DND-41 (cell line): ENCODE data around the gene HECA.

ENCODE experiments used
- ATAC-seq: fragments of 200-7000 bp; cut with Tn5 transposase; 3 replicates; pipeline ENCODE4 v1.9.1; 2021; ENCODE audit warnings: low read depth; ENCODE audit not compliant: insufficient read depth
- DNase-seq: peaks from one replicate; pipeline ENCODE4 v3.0.0-alpha.2; 2020
- H2AFZ ChIP-seq: 2 replicates; pipeline ENCODE4 v1.6.0; 2012; ENCODE audit warnings: low read depth, low read length
- H3K27ac ChIP-seq: 2 replicates; pipeline ENCODE4 v1.5.1; 2012; ENCODE audit warnings: low read length, inconsistent platforms
- H3K27me3 ChIP-seq: fragments of 200-600 bp; sonication (generic); 2 replicates; pipeline ENCODE4 v1.6.0; 2012; ENCODE audit warnings: low read length, mild to moderate bottlenecking, inconsistent platforms; ENCODE audit not compliant: insufficient read depth, poor library complexity
- H3K36me3 ChIP-seq: 2 replicates; pipeline ENCODE4 v1.5.1; 2012; ENCODE audit warnings: low read length, inconsistent platforms; ENCODE audit not compliant: insufficient read depth
- H3K4me1 ChIP-seq: 2 replicates; pipeline ENCODE4 v1.5.1; 2012; ENCODE audit warnings: mild to moderate bottlenecking, low read length; ENCODE audit not compliant: insufficient read depth
- H3K4me2 ChIP-seq: 2 replicates; pipeline ENCODE4 v1.6.0; 2012; ENCODE audit warnings: mild to moderate bottlenecking, moderate library complexity, low read length, inconsistent platforms; ENCODE audit not compliant: insufficient read depth
- H3K4me3 ChIP-seq, 2 experiments: fragments of 200-600 bp in 1 of 2; shearing (Covaris generic) in 1 of 2; 2 replicates each; pipeline ENCODE4 v1.5.1; 2012 to 2016; ENCODE audit warnings: inconsistent platforms in 2 of 2, low read length in 2 of 2, mild to moderate bottlenecking in 2 of 2, low read depth in 1 of 2, moderate library complexity in 1 of 2
- H3K79me2 ChIP-seq: 2 replicates; pipeline ENCODE4 v1.6.0; 2012; ENCODE audit warnings: low read length, inconsistent platforms; ENCODE audit not compliant: insufficient read depth
- H3K9ac ChIP-seq: 2 replicates; pipeline ENCODE4 v1.6.0; 2012; ENCODE audit warnings: low read depth, mild to moderate bottlenecking, inconsistent platforms, low read length, moderate library complexity
- H3K9me3 ChIP-seq: 2 replicates; pipeline ENCODE4 v1.5.1; 2012; ENCODE audit warnings: low read length, moderate library complexity, mild to moderate bottlenecking, inconsistent platforms; ENCODE audit not compliant: insufficient read depth, severe bottlenecking
- H4K20me1 ChIP-seq: 2 replicates; pipeline ENCODE4 v1.6.0; 2012; ENCODE audit warnings: low read length; ENCODE audit not compliant: insufficient read depth
- CTCF ChIP-seq: IDR thresholded peaks from 2 replicates; pipeline ENCODE4 v1.5.1; 2012; ENCODE audit warnings: borderline replicate concordance, low read length, moderate library complexity, mild to moderate bottlenecking; ENCODE audit not compliant: poor library complexity, severe bottlenecking; ENCODE audit errors: extremely low read depth
- EZH2 ChIP-seq: IDR thresholded peaks from 3 replicates; pipeline ENCODE4 v1.6.1; 2012; ENCODE audit warnings: borderline replicate concordance, low read depth, mild to moderate bottlenecking, moderate library complexity, low read length, inconsistent platforms; ENCODE audit not compliant: severe bottlenecking

HECA gene

GRCh38 chr6:139198529-139199288 is 63.8 kb downstream of the HECA start:
- no peak for DNase-seq
- H3K36me3 ChIP-seq, result no peaks in the 10 kb centered on the region
- no peaks in the 10 kb centered on the region for H3K79me2 ChIP-seq
- H3K9me3 ChIP-seq, result no peaks in the 10 kb centered on the region
- ATAC-seq, result no peak
- no peak overlapping the region for H3K9ac ChIP-seq
- no peak overlapping the region for H3K4me2 ChIP-seq
- no peaks in the 10 kb centered on the region for H3K27me3 ChIP-seq
- H2AFZ ChIP-seq, result no peak overlapping the region
- no peak overlapping the region for H3K27ac ChIP-seq
- TF ChIP-seq EZH2, result no peak
- no peak for TF ChIP-seq CTCF
- H3K4me3 ChIP-seq, result no peak overlapping the region
- H3K4me1 ChIP-seq, result no peaks in the 10 kb centered on the region
- H4K20me1 ChIP-seq, result no peaks in the 10 kb centered on the region

GRCh38 chr6:139201378-139201777 is 66.5 kb downstream of the HECA start:
- Histone ChIP-seq H3K4me2 (no peak overlapping the region), H3K79me2 (no peaks in the 10 kb centered on the region), H3K4me3 (no peak overlapping the region), H3K36me3 (no peaks in the 10 kb centered on the region), H2AFZ (no peak overlapping the region), H3K9ac (no peak overlapping the region), H3K27ac (no peak overlapping the region), H3K4me1 (no peaks in the 10 kb centered on the region), H3K9me3 (peaks cover 13% of the 10 kb centered on the region), H4K20me1 (no peaks in the 10 kb centered on the region), H3K27me3 (no peaks in the 10 kb centered on the region)
- TF ChIP-seq CTCF (no peak), EZH2 (no peak)
- DNase-seq (no peak), ATAC-seq (no peak)

GRCh38 chr6:139204978-139205377 is 70.1 kb downstream of the HECA start:
- DNase-seq, result no peak
- Histone ChIP-seq H3K27me3 (no peaks in the 10 kb centered on the region), H3K79me2 (no peaks in the 10 kb centered on the region), H3K27ac (no peak overlapping the region), H2AFZ (no peak overlapping the region), H3K4me3 (no peak overlapping the region), H3K9ac (no peak overlapping the region), H3K36me3 (no peaks in the 10 kb centered on the region), H3K4me1 (no peaks in the 10 kb centered on the region), H3K9me3 (peaks cover 13% of the 10 kb centered on the region), H3K4me2 (no peak overlapping the region), H4K20me1 (no peaks in the 10 kb centered on the region)
- no peak for TF ChIP-seq CTCF
- TF ChIP-seq EZH2, result no peak
- ATAC-seq, result no peak
